ENCODE results near the gene HIP1R.
A peak's percentile ranks its signal among the peaks of the same experiment; 100 is the strongest.
"Not testable (repeated sequence)": the region's sequence is repeated elsewhere in the genome, so short reads cannot be mapped to it uniquely, and the experiment has no call there.

The HIP1R gene

GRCh38 chr12:122878780-122879612, 43.7 kb downstream of the HIP1R start:
- DNase-seq: no peak

GRCh38 chr12:122880155-122880667, 45.0 kb downstream of the HIP1R start:
- no peak for DNase-seq

GRCh38 chr12:122880668-122881067, 45.4 kb downstream of the HIP1R start:
- DNase-seq: no peak

GRCh38 chr12:122882908-122883558, 47.8 kb downstream of the HIP1R start:
- no peak for DNase-seq

- DNase-seq: no peak
Observed at GRCh38 chr12:122884091-122884826, 49.0 kb downstream of the HIP1R start.

GRCh38 chr12:122884860-122885259, 49.6 kb downstream of the HIP1R start:
- DNase-seq: no peak

GRCh38 chr12:122886161-122886560, 50.9 kb downstream of the HIP1R start:
- DNase-seq: no peak

- peak; percentile 91 for DNase-seq
Observed at GRCh38 chr12:122886851-122887818, 51.9 kb downstream of the HIP1R start.

- no peak for DNase-seq
Observed at GRCh38 chr12:122887819-122888212, 52.6 kb downstream of the HIP1R start.

- DNase-seq: no peak
Observed at GRCh38 chr12:122888232-122888752, 53.0 kb downstream of the HIP1R start.

- DNase-seq: peak; percentile 48
Observed at GRCh38 chr12:122889761-122890520, 54.7 kb downstream of the HIP1R start.

GRCh38 chr12:122891661-122892525, 56.6 kb downstream of the HIP1R start:
- DNase-seq: no peak

- not testable (repeated sequence) for DNase-seq
Observed at GRCh38 chr12:122892724-122893123, 57.5 kb downstream of the HIP1R start.

- no peak for DNase-seq
Observed at GRCh38 chr12:122893208-122894153, 58.2 kb downstream of the HIP1R start.

GRCh38 chr12:122894193-122895121, 59.2 kb downstream of the HIP1R start:
- DNase-seq: no peak

GRCh38 chr12:122895320-122895703, 60.1 kb downstream of the HIP1R start:
- DNase-seq: no peak

GRCh38 chr12:122895704-122896636, 60.7 kb downstream of the HIP1R start, which contains the start of gene VPS37B:
Gene VPS37B, minus strand, starts transcription at chr12:122896124. Its CDS starts 62 bp downstream, at chr12:122896062.
- DNase-seq: no peak

All from NCI-H524 treated with DMSO at 0.1 percent for 48 hours (cell line).